ELF-1 (cell line): Measurements from ENCODE around the gene CA12.

Experiments used
- DNase-seq: peaks from one replicate; pipeline ENCODE4 v3.0.0-alpha.2; 2016; ENCODE audit warnings: low read depth, low spot score

CA12 gene

GRCh38 chr15:63381301-63382204, at the start of gene CA12:
CA12 (minus strand) TSS chr15:63381846; CDS start chr15:63381720, 126 bp downstream.
- peak; percentile 58 for DNase-seq

DNA sequence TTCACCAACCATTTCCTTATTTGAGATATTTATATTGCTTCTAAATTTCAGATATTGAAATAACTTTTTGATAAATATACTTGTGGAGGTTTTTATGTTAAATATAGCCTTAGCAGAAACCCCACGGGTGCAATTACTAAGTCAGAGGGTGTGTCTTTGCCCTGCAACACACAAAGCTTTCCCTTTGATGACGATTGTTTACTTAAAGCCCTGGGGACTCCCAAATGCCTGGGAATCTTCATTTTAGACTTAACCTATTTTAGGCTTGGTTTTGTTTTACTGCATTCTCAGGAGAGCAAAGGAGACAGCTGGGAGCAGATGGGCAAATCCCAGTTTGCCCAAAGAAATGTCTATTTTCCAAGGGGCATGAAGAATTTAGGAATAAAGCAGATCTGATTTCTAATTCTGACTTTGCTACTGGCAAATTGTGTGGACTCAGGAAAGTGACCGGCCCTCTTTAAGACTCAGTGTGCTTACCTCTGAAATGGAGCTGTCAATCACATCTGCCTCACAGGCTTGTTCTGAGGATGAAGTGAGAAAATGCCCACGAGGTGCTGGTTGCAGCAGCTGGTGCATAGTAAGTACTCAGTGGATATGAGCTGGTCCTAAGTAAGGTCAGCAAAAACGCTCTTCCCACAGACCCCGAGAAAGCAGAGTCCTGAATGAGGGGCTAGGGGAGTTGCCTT, 49.3 kb upstream of the CA12 start:
- DNase-seq, result no peak

- no peak for DNase-seq
These were observed 44.9 kb upstream of the CA12 start for GRCh38 chr15:63426552-63426951.

GRCh38 chr15:63425426-63425985, 43.9 kb upstream of the CA12 start:
- DNase-seq, result no peak

- no peak for DNase-seq
These were observed 41.4 kb upstream of the CA12 start for GRCh38 chr15:63422891-63423590.

DNA sequence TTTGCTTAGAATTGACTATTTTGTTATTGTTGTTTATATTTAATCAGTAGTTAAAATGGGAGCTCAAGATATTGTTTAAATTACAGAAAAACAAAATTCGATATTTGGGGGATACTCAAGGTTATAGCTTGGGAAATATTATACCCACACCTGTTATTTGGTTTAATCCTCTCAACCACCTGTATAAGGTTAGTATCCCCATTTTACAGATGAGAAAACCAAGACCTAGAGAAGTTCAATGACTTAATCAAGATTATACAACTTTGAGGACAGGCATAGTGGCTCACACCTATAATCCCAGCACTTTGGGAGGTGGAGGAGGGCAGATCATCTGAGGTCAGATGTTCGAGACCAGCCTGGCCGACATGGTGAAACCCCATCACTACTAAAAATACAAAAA, 39.8 kb upstream of the CA12 start:
- no peak for DNase-seq

GRCh38 chr15:63420333-63420747, 38.7 kb upstream of the CA12 start:
- peak; percentile 23 for DNase-seq

- DNase-seq, result no peak
These were observed 37.2 kb upstream of the CA12 start for GRCh38 chr15:63418811-63419210.

DNA sequence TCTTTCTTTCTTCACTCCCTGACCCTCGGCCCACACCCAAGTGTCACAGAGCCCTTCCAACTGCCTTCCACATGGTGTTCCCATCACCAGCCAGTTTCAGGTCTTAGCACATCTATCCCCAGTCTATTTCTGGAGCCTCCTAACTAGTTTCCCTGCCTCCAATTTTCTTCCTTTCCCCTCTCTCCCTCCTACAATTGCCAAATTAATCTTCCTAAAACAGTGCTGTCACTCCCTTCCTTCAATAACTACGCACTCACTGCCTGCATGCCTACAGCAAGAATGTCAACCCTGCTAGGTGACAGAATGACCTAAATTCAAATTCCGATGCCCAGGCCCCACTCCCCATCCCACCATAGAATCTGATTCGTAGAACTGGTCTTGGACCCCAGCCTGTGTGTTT, 36.1 kb upstream of the CA12 start:
- no peak for DNase-seq

GRCh38 chr15:63417274-63417673, 35.6 kb upstream of the CA12 start:
- peak; percentile 39 for DNase-seq

DNA sequence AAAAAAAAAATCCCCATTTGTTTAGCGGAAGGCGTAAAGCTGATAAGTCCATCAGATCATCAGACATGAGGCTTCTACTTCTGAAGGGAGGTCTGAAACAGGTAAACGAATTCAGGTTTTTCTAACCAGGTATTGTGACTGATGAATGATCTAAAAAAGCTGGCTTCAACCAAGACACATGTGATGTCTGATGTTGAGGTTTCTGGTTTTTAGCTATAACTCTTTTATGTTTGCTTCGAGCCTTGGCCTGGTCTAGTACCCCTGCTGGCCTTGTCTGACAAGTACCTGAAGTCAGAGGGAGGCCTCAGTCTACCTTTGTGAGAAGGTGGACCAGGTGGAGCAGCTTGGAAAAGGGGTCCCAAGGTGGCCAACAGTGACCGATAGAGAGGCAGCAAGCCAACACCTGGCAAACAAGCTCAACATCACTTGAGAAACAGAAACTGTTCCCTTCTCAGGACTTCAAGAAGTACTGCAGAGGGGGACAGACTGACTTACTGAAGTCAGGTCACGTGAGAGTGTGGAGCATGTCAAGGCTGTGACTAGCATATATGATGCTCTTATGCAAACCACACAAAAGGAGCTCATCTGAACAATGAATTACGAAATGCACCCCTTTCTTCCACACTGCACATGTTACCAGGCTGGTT, 33.0 kb upstream of the CA12 start:
- no peak for DNase-seq

- DNase-seq, result no peak
These were observed 30.9 kb upstream of the CA12 start for GRCh38 chr15:63412551-63412950.

DNA sequence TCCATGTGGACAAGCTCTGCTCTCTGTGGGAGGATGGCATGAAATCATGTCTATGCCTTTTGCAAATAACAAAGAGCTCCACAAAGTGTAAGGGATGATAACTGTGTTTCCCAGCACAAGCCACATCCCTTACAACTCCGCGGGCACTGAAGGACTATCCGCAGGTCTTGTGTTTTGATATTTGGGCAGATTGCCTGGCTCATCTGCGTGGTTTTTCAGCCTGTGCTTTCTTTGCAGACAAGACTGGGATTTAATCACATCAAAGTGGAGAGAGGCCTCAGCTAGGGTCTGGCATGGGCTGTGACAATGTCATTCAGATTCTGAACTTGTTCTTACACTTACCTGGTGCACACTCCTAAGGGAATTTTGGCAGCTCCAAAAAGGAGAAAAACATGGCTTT, 30.2 kb upstream of the CA12 start:
- DNase-seq, result no peak

DNA sequence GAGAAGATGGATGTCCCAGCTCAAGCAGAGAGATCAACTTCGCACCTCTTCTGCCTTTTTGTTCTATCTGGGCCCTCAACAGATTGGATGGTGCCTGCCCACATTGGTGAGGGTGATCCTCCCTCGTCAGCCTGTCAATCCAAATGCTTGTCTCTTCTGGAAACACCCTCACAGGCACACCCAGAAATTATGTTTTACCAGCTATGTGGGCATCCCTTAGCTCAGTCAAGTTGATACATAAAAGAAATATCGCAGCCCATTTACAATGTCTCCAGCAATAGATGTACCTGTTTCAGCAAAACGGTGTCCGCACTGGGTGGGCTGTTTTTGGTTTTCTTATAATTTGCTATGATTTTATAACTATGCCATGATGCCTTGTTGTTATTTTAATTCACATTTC, 27.5 kb upstream of the CA12 start:
- no peak for DNase-seq

GRCh38 chr15:63408524-63408923, 26.9 kb upstream of the CA12 start:
- DNase-seq, result no peak

DNA sequence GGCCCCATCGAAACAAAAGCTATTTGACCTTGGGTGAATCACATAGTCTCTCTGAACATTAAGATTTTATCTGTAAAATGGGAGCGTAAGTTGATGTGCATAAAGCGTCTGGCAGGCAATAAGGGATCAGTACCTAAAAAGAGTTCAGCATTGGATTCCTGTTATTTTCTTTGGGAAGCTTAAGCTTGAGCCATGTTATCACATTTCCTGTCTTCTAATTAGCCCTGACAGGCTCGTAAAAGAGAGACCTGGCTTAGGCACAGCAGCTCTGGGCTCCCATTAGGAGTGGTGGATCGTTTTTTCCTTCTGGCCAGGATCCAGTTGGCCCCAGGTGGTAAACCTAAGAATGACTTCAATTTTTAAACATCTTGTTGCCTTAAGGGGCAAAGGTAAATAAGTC, 26.0 kb upstream of the CA12 start:
- peak; percentile 54 for DNase-seq

GRCh38 chr15:63405683-63406390, 24.2 kb upstream of the CA12 start:
- no peak for DNase-seq

- DNase-seq, result no peak
These were observed 23.5 kb upstream of the CA12 start for GRCh38 chr15:63405159-63405558.

- DNase-seq, result peak; percentile 40
These were observed 21.8 kb upstream of the CA12 start for GRCh38 chr15:63403254-63403945.
